GM10266 (cell line): ENCODE measurements around the gene RPL27A.

Source experiments
- DNase-seq: peaks from one replicate; pipeline ENCODE4 v3.0.0; 2012; ENCODE audit errors: extremely low spot score
- CTCF ChIP-seq: IDR thresholded peaks from 2 replicates; pipeline ENCODE4 v1.5.1; 2012; ENCODE audit warnings: mild to moderate bottlenecking, low read depth; ENCODE audit not compliant: control insufficient read depth, insufficient read depth; ENCODE audit errors: missing control alignments

RPL27A gene

GRCh38 chr11:8686325-8686724 is 3.7 kb downstream of the RPL27A start:
- no peak for TF ChIP-seq CTCF

GRCh38 chr11:8688414-8689362 is 6.1 kb downstream of the RPL27A start:
- TF ChIP-seq CTCF = peak; percentile 27
- peak; percentile 92 for DNase-seq

More at GRCh38 chr11:8686325-8686724, 3.7 kb downstream of the RPL27A start:
- DNase-seq = no peak

- DNase-seq = no peak
- no peak for TF ChIP-seq CTCF
These were observed 7.2 kb downstream of the RPL27A start for GRCh38 chr11:8689726-8690255.

- no peak for DNase-seq
- TF ChIP-seq CTCF = no peak
These were observed 8.1 kb downstream of the RPL27A start for GRCh38 chr11:8690374-8691342.

GRCh38 chr11:8691601-8692000 is 9.0 kb downstream of the RPL27A start:
- no peak for TF ChIP-seq CTCF
- no peak for DNase-seq

- no peak for TF ChIP-seq CTCF
- DNase-seq = no peak
These were observed 9.8 kb downstream of the RPL27A start for GRCh38 chr11:8692417-8692816.
